SK-N-SH (cell line): Measurements from ENCODE around the gene TIMM10B. TPM values are rescaled to one million over a fixed set of nuclear protein-coding genes. Genes with fewer than 3 reads are reported as not detected.

Experiments used
- CTCF ChIA-PET: fragments of 300-600, 350-600 bp; formaldehyde crosslinking; extraction: SDS; loops from one replicate; lab custom pipeline; 2021; lab: Yijun Ruan, JAX
- POLR2A ChIA-PET: fragments of 350-600 bp; sonication (Branson Sonifier 250); formaldehyde crosslinking; extraction: SDS; loops from one replicate; lab custom pipeline; 2020; ENCODE audit warnings: antibody characterized with exemption, inconsistent platforms; lab: Yijun Ruan, JAX
- DNase-seq: peaks from one replicate; pipeline ENCODE4 v3.0.0; 2012
- H2AFZ ChIP-seq: fragments of 200-600 bp; sonication (generic); 2 replicates; pipeline ENCODE4 v1.8.1; 2016; ENCODE audit warnings: antibody characterized with exemption, mild to moderate bottlenecking, low read depth
- H3F3A ChIP-seq: fragments of 200-600 bp; sonication (generic); replicated peaks from 2 replicates; pipeline ENCODE3; 2016; ENCODE audit warnings: antibody characterized with exemption, mild to moderate bottlenecking; ENCODE audit not compliant: insufficient read depth
- H3K27ac ChIP-seq, 2 experiments: fragments of 200-500 bp in 1 of 2; fragments of 200-600 bp in 1 of 2; sonication (Bioruptor generic) in 1 of 2; sonication (generic), shearing (Covaris generic) in 1 of 2; 2 replicates each; pipeline versions ENCODE4 v1.5.1 to v1.6.1; 2014 to 2016; ENCODE audit warnings: low read depth in 2 of 2, inconsistent platforms in 1 of 2, low read length in 1 of 2, mild to moderate bottlenecking in 1 of 2, mixed read lengths in 1 of 2
- H3K27me3 ChIP-seq: fragments of 200-600 bp; sonication (generic), shearing (Covaris generic); 2 replicates; pipeline ENCODE4 v1.6.1; 2016; ENCODE audit warnings: mixed run types; ENCODE audit not compliant: insufficient read depth
- H3K36me3 ChIP-seq, 2 experiments: fragments of 200-500 bp in 1 of 2; fragments of 200-600 bp in 1 of 2; sonication (Bioruptor generic) in 1 of 2; sonication (generic) in 1 of 2; replicated peaks in 1 of 2; 2 replicates each; pipeline versions ENCODE3 to v1.5.1; 2014 to 2016; ENCODE audit warnings: low read length in 1 of 2, mild to moderate bottlenecking in 1 of 2; ENCODE audit not compliant: insufficient read depth in 2 of 2, control insufficient read depth in 1 of 2
- H3K4me1 ChIP-seq, 2 experiments: fragments of 200-500 bp in 1 of 2; fragments of 200-600 bp in 1 of 2; sonication (Bioruptor generic) in 1 of 2; sonication (generic), shearing (Covaris generic) in 1 of 2; 2 replicates each; pipeline versions ENCODE4 v1.5.1 to v1.6.1; 2014 to 2016; ENCODE audit warnings: low read depth in 1 of 2, low read length in 1 of 2, mixed run types in 1 of 2; ENCODE audit not compliant: insufficient read depth in 2 of 2, control insufficient read depth in 1 of 2
- H3K4me2 ChIP-seq: fragments of 200-600 bp; sonication (generic), shearing (Covaris generic); 2 replicates; pipeline ENCODE4 v1.6.1; 2017; ENCODE audit warnings: mixed run types
- H3K4me3 ChIP-seq, 2 experiments: fragments of 200-500 bp in 1 of 2; fragments of 200-600 bp in 1 of 2; sonication (Bioruptor generic) in 1 of 2; sonication (generic), shearing (Covaris generic) in 1 of 2; 2 replicates each; pipeline versions ENCODE4 v1.5.1 to v1.8.1; 2014 to 2016; ENCODE audit warnings: low read depth in 2 of 2, inconsistent platforms in 1 of 2, low read length in 1 of 2, mild to moderate bottlenecking in 1 of 2, mixed read lengths in 1 of 2, moderate library complexity in 1 of 2
- H3K79me2 ChIP-seq: fragments of 200-600 bp; sonication (generic); 2 replicates; pipeline ENCODE4 v1.8.1; 2017; ENCODE audit warnings: mild to moderate bottlenecking; ENCODE audit not compliant: insufficient read depth
- H3K9ac ChIP-seq: fragments of 200-600 bp; sonication (generic); 2 replicates; pipeline ENCODE4 v1.6.1; 2017; ENCODE audit warnings: mixed run types
- H3K9me2 ChIP-seq: fragments of 200-600 bp; sonication (generic); 2 replicates; pipeline ENCODE4 v1.6.1; 2017; ENCODE audit warnings: mixed run types
- H3K9me3 ChIP-seq: fragments of 200-600 bp; sonication (generic); 2 replicates; pipeline ENCODE4 v1.6.1; 2017; ENCODE audit warnings: mixed run types, mild to moderate bottlenecking, moderate library complexity
- H4K20me1 ChIP-seq: fragments of 200-600 bp; sonication (generic); 2 replicates; pipeline ENCODE4 v1.6.1; 2017; ENCODE audit warnings: mild to moderate bottlenecking, mixed run types; ENCODE audit not compliant: insufficient read depth
- CHD2 ChIP-seq: fragments of 150-350 bp; IDR thresholded peaks from 2 replicates; pipeline ENCODE4 v1.6.1; 2018; ENCODE audit warnings: low read length; ENCODE audit not compliant: partially characterized antibody
- ELF1 ChIP-seq: IDR thresholded peaks from 2 replicates; pipeline ENCODE4 v1.4.0; 2012
- EP300 ChIP-seq, 2 experiments: IDR thresholded peaks; 2 replicates each; pipeline versions ENCODE4 v1.4.0 to v1.6.1; 2012; ENCODE audit warnings: borderline replicate concordance in 1 of 2, low read depth in 1 of 2, low read length in 1 of 2
- FOXM1 ChIP-seq: IDR thresholded peaks from 2 replicates; pipeline ENCODE4 v1.4.0; 2012; ENCODE audit warnings: low read depth, mild to moderate bottlenecking
- MEF2A ChIP-seq: IDR thresholded peaks from 2 replicates; pipeline ENCODE4 v1.4.0; 2012; ENCODE audit warnings: low read depth, borderline replicate concordance
- NFIC ChIP-seq: IDR thresholded peaks from 2 replicates; pipeline ENCODE4 v1.4.0; 2012; ENCODE audit warnings: borderline replicate concordance
- NRF1 ChIP-seq: IDR thresholded peaks from 2 replicates; pipeline ENCODE4 v1.6.1; 2012; ENCODE audit warnings: low read depth, mild to moderate bottlenecking, low read length
- POLR2AphosphoS5 ChIP-seq: IDR thresholded peaks from 2 replicates; pipeline ENCODE4 v1.6.1; 2012; ENCODE audit warnings: low read depth, low read length
- RAD21 ChIP-seq: IDR thresholded peaks from 2 replicates; pipeline ENCODE4 v1.6.1; 2012; ENCODE audit warnings: mild to moderate bottlenecking, low read length
- RFX5 ChIP-seq: IDR thresholded peaks from 2 replicates; pipeline ENCODE4 v1.6.1; 2012; ENCODE audit warnings: mild to moderate bottlenecking, improper control_type of control experiment, low read length
- TAF1 ChIP-seq: IDR thresholded peaks from 2 replicates; pipeline ENCODE4 v1.6.1; 2012; ENCODE audit warnings: low read depth, mild to moderate bottlenecking, low read length, moderate library complexity, borderline replicate concordance
- TCF12 ChIP-seq: IDR thresholded peaks from 2 replicates; pipeline ENCODE4 v1.4.0; 2012
- TEAD4 ChIP-seq: IDR thresholded peaks from 2 replicates; pipeline ENCODE4 v1.4.0; 2012; ENCODE audit warnings: mild to moderate bottlenecking, borderline replicate concordance; ENCODE audit not compliant: insufficient read depth
- YY1 ChIP-seq: IDR thresholded peaks from 2 replicates; pipeline ENCODE4 v1.4.0; 2012; ENCODE audit warnings: low read depth, mild to moderate bottlenecking
- WGBS: methylation state at CpG from one replicate; pipeline ENCODE4 v1.1.6; 2017; ENCODE audit warnings: low lambda C conversion rate; 5-methylcytosine and 5-hydroxymethylcytosine counted together
- polyA plus RNA-seq, 3 experiments: library from polyadenylated mRNA; depleted of rRNA; stranded (reverse); fragments of >200 nt; gene quantifications; 2 replicates each; pipeline ENCODE4 v1.2.3, GENCODE V29; 2012
- TF ChIP-seq, protein P1 (sequence below): IDR thresholded peaks from 2 replicates; pipeline ENCODE4 v1.6.1; 2012; ENCODE audit warnings: mild to moderate bottlenecking, low read depth, low read length, moderate library complexity
- TF ChIP-seq, protein P2 (sequence below): IDR thresholded peaks from 2 replicates; pipeline ENCODE4; 2012
- TF ChIP-seq, protein P3 (sequence below): IDR thresholded peaks from 2 replicates; pipeline ENCODE4 v1.4.0; 2012; ENCODE audit warnings: low read depth, borderline replicate concordance

Gene TIMM10B
- polyA plus RNA-seq, 1 of the 3 experiments (the other 2 are of a cell fraction) = 26.2 TPM

DNA sequence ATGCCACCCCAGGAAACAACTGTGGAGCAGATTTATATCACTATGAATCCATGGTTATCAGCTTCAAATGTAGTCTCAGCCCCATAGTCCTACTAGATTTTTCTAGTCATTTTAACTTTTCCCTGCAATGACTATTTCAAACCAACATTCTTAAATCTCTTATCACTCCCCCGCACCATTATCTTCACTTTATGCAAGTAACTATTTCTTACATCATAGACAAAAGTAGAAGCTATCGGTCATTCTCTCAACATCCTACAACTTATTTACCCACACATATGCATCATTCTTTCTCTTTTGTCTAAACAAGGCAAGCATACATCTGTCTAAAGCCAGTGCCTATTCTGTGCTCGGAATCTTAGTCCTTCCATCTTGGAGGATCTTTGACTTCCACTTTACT lies 4.4 kb downstream of the TIMM10B start:
- Histone ChIP-seq H3K27me3 (no peaks in the 10 kb centered on the region), H3K9me2 (no peaks in the 10 kb centered on the region), H3K9ac (no peak overlapping the region), H3F3A (peaks cover 10% of the 10 kb centered on the region), H3K36me3 (peaks cover 42 to 59% of the 10 kb centered on the region in 2 experiments), H3K9me3 (no peaks in the 10 kb centered on the region), H3K4me2 (no peak overlapping the region), H2AFZ (no peak overlapping the region), H3K27ac (no peak overlapping the region), H3K4me3 (no peak overlapping the region), H3K79me2 (peaks cover 63% of the 10 kb centered on the region), H3K4me1 (peaks cover 7 to 9% of the 10 kb centered on the region in 2 experiments), H4K20me1 (peaks cover 6% of the 10 kb centered on the region; the same call in 1 of the 2 replicates)
- TF ChIP-seq, protein P1, sequence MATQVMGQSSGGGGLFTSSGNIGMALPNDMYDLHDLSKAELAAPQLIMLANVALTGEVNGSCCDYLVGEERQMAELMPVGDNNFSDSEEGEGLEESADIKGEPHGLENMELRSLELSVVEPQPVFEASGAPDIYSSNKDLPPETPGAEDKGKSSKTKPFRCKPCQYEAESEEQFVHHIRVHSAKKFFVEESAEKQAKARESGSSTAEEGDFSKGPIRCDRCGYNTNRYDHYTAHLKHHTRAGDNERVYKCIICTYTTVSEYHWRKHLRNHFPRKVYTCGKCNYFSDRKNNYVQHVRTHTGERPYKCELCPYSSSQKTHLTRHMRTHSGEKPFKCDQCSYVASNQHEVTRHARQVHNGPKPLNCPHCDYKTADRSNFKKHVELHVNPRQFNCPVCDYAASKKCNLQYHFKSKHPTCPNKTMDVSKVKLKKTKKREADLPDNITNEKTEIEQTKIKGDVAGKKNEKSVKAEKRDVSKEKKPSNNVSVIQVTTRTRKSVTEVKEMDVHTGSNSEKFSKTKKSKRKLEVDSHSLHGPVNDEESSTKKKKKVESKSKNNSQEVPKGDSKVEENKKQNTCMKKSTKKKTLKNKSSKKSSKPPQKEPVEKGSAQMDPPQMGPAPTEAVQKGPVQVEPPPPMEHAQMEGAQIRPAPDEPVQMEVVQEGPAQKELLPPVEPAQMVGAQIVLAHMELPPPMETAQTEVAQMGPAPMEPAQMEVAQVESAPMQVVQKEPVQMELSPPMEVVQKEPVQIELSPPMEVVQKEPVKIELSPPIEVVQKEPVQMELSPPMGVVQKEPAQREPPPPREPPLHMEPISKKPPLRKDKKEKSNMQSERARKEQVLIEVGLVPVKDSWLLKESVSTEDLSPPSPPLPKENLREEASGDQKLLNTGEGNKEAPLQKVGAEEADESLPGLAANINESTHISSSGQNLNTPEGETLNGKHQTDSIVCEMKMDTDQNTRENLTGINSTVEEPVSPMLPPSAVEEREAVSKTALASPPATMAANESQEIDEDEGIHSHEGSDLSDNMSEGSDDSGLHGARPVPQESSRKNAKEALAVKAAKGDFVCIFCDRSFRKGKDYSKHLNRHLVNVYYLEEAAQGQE = no peak
- TF ChIP-seq TCF12 (no peak), RAD21 (no peak), POLR2AphosphoS5 (no peak), NRF1 (no peak), YY1 (no peak), ELF1 (no peak), MEF2A (no peak), NFIC (no peak), EP300 (IDR thresholded peaks at IDR 0.05; ENCODE audit: borderline replicate concordance in 1 of 2, low read depth in 1 of 2, low read length in 1 of 2) (no peak), CHD2 (no peak)
- POLR2A ChIA-PET = interaction anchor here (1.2 to 1.6 kb wide), 2 partner anchors 10 to 16 kb away, joined by 3 read pairs; no protein-coding TSS in a partner anchor
- DNase-seq = no peak
- CTCF ChIA-PET = interaction anchor here (1.1 to 1.8 kb wide), 5 partner anchors 19 to 108 kb away, joined by 3 to 4 read pairs (median 3); no protein-coding TSS in a partner anchor
- 93% methylated on average over 3 of the region's 3 CpGs for WGBS

DNA sequence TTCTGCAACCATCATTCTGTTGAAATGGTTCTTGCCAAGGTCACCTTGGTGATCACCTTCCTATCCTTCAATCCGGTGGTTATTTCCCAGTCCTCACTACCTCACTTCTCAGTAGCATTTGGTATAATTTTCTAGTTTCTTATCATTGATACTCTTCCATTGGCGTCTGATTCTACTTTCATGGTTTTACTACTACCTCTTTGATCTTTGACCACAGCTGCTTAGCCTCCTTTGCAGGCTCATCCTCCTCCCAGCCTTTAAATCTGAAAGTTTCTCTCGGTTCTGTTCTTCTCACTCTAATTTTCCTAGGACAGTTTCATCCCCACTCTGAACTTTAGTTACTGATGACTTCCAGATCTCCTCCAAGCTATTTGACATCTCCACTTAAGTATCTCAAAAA lies 5.0 kb downstream of the TIMM10B start:
- POLR2A ChIA-PET = interaction anchor here (1.2 kb wide), 1 partner anchor 16 kb away, joined by 3 read pairs; no protein-coding TSS in a partner anchor
- Histone ChIP-seq H3K27ac (no peak overlapping the region), H3K4me2 (no peak overlapping the region), H3K79me2 (peaks cover 58% of the 10 kb centered on the region), H3K4me1 (peaks cover 7 to 9% of the 10 kb centered on the region in 2 experiments), H3K27me3 (no peaks in the 10 kb centered on the region), H4K20me1 (peaks cover 6% of the 10 kb centered on the region; the same call in 1 of the 2 replicates), H3K9ac (no peak overlapping the region), H3K4me3 (no peak overlapping the region), H3F3A (peaks cover 10% of the 10 kb centered on the region), H3K9me2 (no peaks in the 10 kb centered on the region), H3K36me3 (peaks cover 42 to 59% of the 10 kb centered on the region in 2 experiments), H2AFZ (no peak overlapping the region), H3K9me3 (no peaks in the 10 kb centered on the region)
- no peak for DNase-seq
- TF ChIP-seq FOXM1 (no peak), NFIC (no peak), YY1 (no peak), RAD21 (no peak), RFX5 (no peak), TAF1 (no peak), TEAD4 (no peak), ELF1 (no peak), MEF2A (no peak), EP300 (IDR thresholded peaks at IDR 0.05; ENCODE audit: borderline replicate concordance in 1 of 2, low read depth in 1 of 2, low read length in 1 of 2) (no peak)
- TF ChIP-seq, protein P2, sequence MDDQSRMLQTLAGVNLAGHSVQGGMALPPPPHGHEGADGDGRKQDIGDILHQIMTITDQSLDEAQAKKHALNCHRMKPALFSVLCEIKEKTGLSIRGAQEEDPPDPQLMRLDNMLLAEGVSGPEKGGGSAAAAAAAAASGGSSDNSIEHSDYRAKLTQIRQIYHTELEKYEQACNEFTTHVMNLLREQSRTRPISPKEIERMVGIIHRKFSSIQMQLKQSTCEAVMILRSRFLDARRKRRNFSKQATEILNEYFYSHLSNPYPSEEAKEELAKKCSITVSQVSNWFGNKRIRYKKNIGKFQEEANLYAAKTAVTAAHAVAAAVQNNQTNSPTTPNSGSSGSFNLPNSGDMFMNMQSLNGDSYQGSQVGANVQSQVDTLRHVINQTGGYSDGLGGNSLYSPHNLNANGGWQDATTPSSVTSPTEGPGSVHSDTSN = no peak
- TF ChIP-seq, protein P1 = no peak
- TF ChIP-seq, protein P3, sequence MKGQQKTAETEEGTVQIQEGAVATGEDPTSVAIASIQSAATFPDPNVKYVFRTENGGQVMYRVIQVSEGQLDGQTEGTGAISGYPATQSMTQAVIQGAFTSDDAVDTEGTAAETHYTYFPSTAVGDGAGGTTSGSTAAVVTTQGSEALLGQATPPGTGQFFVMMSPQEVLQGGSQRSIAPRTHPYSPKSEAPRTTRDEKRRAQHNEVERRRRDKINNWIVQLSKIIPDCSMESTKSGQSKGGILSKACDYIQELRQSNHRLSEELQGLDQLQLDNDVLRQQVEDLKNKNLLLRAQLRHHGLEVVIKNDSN = no peak
- 97% methylated on average over 3 of the region's 3 CpGs for WGBS
- CTCF ChIA-PET = interaction anchor here (0.8 to 1.9 kb wide), 6 partner anchors 19 to 109 kb away, joined by 3 to 8 read pairs (median 3); no protein-coding TSS in a partner anchor
